Neural progenitor cell (in vitro differentiated cells): ENCODE measurements around the gene TCHP.

Source experiments
- EZH2 ChIP-seq: fragments of 200-600 bp; sonication (generic); IDR thresholded peaks from 2 replicates; pipeline ENCODE4 v1.6.1; 2017; ENCODE audit warnings: antibody characterized with exemption, mild to moderate bottlenecking, moderate library complexity
- TF ChIP-seq, protein P1 (sequence below): fragments of 200-600 bp; sonication (generic); IDR thresholded peaks from 2 replicates; pipeline ENCODE4 v1.5.1; 2017; ENCODE audit warnings: antibody characterized with exemption, mild to moderate bottlenecking

- TF ChIP-seq, protein P1, sequence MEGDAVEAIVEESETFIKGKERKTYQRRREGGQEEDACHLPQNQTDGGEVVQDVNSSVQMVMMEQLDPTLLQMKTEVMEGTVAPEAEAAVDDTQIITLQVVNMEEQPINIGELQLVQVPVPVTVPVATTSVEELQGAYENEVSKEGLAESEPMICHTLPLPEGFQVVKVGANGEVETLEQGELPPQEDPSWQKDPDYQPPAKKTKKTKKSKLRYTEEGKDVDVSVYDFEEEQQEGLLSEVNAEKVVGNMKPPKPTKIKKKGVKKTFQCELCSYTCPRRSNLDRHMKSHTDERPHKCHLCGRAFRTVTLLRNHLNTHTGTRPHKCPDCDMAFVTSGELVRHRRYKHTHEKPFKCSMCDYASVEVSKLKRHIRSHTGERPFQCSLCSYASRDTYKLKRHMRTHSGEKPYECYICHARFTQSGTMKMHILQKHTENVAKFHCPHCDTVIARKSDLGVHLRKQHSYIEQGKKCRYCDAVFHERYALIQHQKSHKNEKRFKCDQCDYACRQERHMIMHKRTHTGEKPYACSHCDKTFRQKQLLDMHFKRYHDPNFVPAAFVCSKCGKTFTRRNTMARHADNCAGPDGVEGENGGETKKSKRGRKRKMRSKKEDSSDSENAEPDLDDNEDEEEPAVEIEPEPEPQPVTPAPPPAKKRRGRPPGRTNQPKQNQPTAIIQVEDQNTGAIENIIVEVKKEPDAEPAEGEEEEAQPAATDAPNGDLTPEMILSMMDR, result no peak
- TF ChIP-seq EZH2, result no peak
These were observed 14.4 kb downstream of the TCHP start for GRCh38 chr12:109914461-109914860.
